Lung (tissue), 12 donors: ENCODE measurements around the gene RGSL1. TPM values are rescaled to one million over a fixed set of nuclear protein-coding genes. Genes with fewer than 3 reads are reported as not detected.

Experiments
- ATAC-seq: fragments of 200-7000 bp; cut with Tn5 transposase; one replicate; pipeline ENCODE4 v1.9.1; 2020; ENCODE audit warnings: moderate number of reproducible peaks; ENCODE audit not compliant: insufficient read depth, low FRiP score
- DNase-seq, 3 donors: peaks; one replicate each; pipeline ENCODE4 v3.0.0-alpha.2; 2013 to 2017
- H3K27ac ChIP-seq, 2 donors: one replicate each; pipeline ENCODE4 v1.5.1; 2013; ENCODE audit warnings: mild to moderate bottlenecking in 2 of 2, moderate library complexity in 2 of 2, control low read depth in 1 of 2, inconsistent platforms in 1 of 2, low read depth in 1 of 2, low read length in 1 of 2
- H3K27me3 ChIP-seq, 3 donors: one replicate each; pipeline ENCODE4 v1.5.1; 2013; ENCODE audit warnings: low read length in 2 of 3; ENCODE audit not compliant: control insufficient read depth in 3 of 3, insufficient read depth in 3 of 3
- H3K36me3 ChIP-seq, 4 donors: one replicate each; pipeline ENCODE4 v1.5.1; 2013; ENCODE audit warnings: low read length in 4 of 4, mild to moderate bottlenecking in 1 of 4, moderate library complexity in 1 of 4; ENCODE audit not compliant: control insufficient read depth in 4 of 4, insufficient read depth in 4 of 4
- H3K4me1 ChIP-seq, 5 donors: one replicate each; pipeline ENCODE4 v1.5.1; 2013; ENCODE audit warnings: low read length in 5 of 5, mild to moderate bottlenecking in 2 of 5, moderate library complexity in 1 of 5; ENCODE audit not compliant: control insufficient read depth in 5 of 5, insufficient read depth in 5 of 5
- H3K4me3 ChIP-seq: one replicate; pipeline ENCODE4 v1.5.1; 2013; ENCODE audit warnings: mild to moderate bottlenecking, control low read depth, moderate library complexity
- H3K9ac ChIP-seq, 2 donors: one replicate each; pipeline ENCODE4 v1.5.1; 2013; ENCODE audit warnings: low read length in 2 of 2, control low read depth in 1 of 2; ENCODE audit not compliant: insufficient read depth in 1 of 2
- H3K9me3 ChIP-seq, 4 donors: one replicate each; pipeline ENCODE4 v1.5.1; 2013; ENCODE audit warnings: low read length in 3 of 4, mild to moderate bottlenecking in 1 of 4, moderate library complexity in 1 of 4; ENCODE audit not compliant: control insufficient read depth in 4 of 4, insufficient read depth in 3 of 4
- whole genome bisulfite sequencing, 2 donors: extraction: QIAGEN DNeasy Blood & Tissue Kit; methylation state at CpG; one replicate each; pipeline ENCODE4 v1.1.7; 2013; 5-methylcytosine and 5-hydroxymethylcytosine counted together
- polyA plus RNA-seq, 2 donors: library from polyadenylated mRNA; stranded (reverse); fragments of 200-250 nt; gene quantifications; one replicate each; pipeline ENCODE4 v1.2.1, GENCODE V29; 2013
- total RNA-seq, 2 donors: library from RNA; depleted of rRNA in 1 of 2; stranded (reverse); fragments of >200 nt in 1 of 2; gene quantifications; one replicate each; pipeline ENCODE4 v1.2.1, GENCODE V29; 2014 to 2021
- TF ChIP-seq, protein P1 (sequence below): IDR thresholded peaks from 2 replicates; pipeline ENCODE4 v1.5.1; 2012; ENCODE audit warnings: mild to moderate bottlenecking; ENCODE audit errors: control extremely low read depth, extremely low read depth
- donor health status: control.
- donor health status: control.
- donor health status: Bipolar disorder and iron deficiency.
- donor health status: healthy.
- donor health status: DM: yes; HTN: yes; CAD: no.

The RGSL1 gene
- total and polyA plus RNA-seq, 4 donors = 0.13 TPM; not detected in 3

DNA sequence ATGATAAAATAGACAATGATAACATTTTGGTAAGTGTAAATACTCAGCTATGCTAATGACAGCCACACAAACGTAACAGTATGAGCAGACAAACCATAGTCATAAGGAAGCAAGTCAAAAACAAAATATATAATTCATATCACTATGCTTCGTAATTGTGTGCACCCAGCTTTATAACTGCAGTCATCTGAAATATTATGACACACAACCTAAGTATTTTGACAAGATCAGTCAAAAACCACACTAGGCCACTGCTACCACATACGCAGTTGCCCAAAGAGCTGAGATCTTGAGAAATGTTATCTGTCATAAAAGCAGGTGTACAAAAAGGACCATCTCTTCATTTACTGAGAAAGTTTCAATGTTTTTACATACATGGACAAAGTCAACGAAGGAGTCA lies 113.1 kb downstream of the RGSL1 start:
- no peaks in the 10 kb centered on the region for H3K36me3 ChIP-seq
- no peaks in the 10 kb centered on the region for H3K4me1 ChIP-seq
- no peak overlapping the region for H3K27ac ChIP-seq
- 91% methylated on average over 4 of the region's 4 CpGs for WGBS, 2 donors
- H3K9me3 ChIP-seq = peaks cover 0 to 3% (median 1%) of the 10 kb centered on the region in 4 donors
- TF ChIP-seq, protein P1, sequence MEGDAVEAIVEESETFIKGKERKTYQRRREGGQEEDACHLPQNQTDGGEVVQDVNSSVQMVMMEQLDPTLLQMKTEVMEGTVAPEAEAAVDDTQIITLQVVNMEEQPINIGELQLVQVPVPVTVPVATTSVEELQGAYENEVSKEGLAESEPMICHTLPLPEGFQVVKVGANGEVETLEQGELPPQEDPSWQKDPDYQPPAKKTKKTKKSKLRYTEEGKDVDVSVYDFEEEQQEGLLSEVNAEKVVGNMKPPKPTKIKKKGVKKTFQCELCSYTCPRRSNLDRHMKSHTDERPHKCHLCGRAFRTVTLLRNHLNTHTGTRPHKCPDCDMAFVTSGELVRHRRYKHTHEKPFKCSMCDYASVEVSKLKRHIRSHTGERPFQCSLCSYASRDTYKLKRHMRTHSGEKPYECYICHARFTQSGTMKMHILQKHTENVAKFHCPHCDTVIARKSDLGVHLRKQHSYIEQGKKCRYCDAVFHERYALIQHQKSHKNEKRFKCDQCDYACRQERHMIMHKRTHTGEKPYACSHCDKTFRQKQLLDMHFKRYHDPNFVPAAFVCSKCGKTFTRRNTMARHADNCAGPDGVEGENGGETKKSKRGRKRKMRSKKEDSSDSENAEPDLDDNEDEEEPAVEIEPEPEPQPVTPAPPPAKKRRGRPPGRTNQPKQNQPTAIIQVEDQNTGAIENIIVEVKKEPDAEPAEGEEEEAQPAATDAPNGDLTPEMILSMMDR = no peak
- H3K27me3 ChIP-seq = no peaks in the 10 kb centered on the region
- no peak overlapping the region for H3K4me3 ChIP-seq
- ATAC-seq (no peak), DNase-seq (no peak)
- H3K9ac ChIP-seq = no peak overlapping the region

DNA sequence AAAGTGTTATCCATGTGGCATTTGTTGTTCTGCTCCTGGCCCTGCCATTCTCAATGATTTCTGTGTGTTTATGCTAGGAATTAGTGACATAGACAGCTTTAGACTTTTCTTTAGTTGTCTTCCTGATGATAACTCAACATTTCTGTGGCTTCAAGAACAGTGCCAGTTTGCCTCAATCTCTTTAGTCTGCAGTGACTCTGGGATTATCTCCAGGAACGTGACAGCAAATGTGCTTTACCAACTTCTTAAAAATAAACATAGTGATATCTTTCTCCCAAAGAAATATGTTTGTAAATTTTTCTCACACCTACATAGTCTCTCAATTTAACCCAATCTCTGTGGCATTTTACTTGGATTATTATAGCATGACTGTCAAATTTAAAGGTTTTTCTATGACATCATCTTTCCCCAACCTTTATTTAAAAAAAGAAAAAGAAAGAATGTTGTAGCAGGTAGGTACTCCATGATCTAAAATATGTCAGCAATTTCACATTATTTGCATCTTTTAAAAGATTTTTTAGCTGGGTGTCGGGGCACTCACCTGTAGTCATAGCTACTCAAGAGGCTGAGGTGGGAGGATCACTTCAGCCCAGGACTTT lies 114.6 kb downstream of the RGSL1 start:
- TF ChIP-seq, protein P1 = no peak
- no peaks in the 10 kb centered on the region for H3K27me3 ChIP-seq
- no peak overlapping the region for H3K4me3 ChIP-seq
- ATAC-seq = no peak
- H3K27ac ChIP-seq = no peak overlapping the region
- H3K9ac ChIP-seq = no peak overlapping the region
- WGBS, 2 donors = 73 to 80% methylated on average over 2 of the region's 2 CpGs
- peaks cover 0 to 2% (median 0%) of the 10 kb centered on the region in 4 donors for H3K9me3 ChIP-seq
- no peaks in the 10 kb centered on the region for H3K4me1 ChIP-seq
- DNase-seq = no peak
- H3K36me3 ChIP-seq = no peaks in the 10 kb centered on the region

DNA sequence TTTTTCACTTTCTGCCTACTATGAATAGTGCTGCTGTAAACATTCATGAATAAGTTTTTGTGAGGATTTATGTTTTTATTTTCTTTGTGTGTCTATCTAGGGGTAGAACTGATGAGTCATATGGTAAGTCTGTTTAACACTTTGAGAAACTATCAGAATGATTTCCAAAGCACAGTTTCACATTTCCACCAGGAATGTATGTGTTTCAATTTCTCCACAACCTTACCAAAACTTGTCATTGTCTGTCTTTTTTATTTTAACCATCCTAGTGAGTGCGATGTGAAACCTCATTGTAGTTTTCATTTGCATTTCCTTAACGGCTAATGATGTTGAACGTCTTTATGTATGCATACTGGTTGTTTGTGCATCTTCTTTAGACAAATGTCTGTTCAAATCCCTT lies 115.6 kb downstream of the RGSL1 start:
- no peak overlapping the region for H3K9ac ChIP-seq
- ATAC-seq (no peak), DNase-seq (no peak)
- no peaks in the 10 kb centered on the region for H3K36me3 ChIP-seq
- no peaks in the 10 kb centered on the region for H3K27me3 ChIP-seq
- 76 to 87% methylated on average over 3 of the region's 3 CpGs for WGBS, 2 donors
- TF ChIP-seq, protein P1 = no peak
- no peak overlapping the region for H3K27ac ChIP-seq
- H3K9me3 ChIP-seq = peaks cover 0 to 2% (median 0%) of the 10 kb centered on the region in 4 donors
- H3K4me1 ChIP-seq = no peaks in the 10 kb centered on the region
- H3K4me3 ChIP-seq = no peak overlapping the region

DNA sequence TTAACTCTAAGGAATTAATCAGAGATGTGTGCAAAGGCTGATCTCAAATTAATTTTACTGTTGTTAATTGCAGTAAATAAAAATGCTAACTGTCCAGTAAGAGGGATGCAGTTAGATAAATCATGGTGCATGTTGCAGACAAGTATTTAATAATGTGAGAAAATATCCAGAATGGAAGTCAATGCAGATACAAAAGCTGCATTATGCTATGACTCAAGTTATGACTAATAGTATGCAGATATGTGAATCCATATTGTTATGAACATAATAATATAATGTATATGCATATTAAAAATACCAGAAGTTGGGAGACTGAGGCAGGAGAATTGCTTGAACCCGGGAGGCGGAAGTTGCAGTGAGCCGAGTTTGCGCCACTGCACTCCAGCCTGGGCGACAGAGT lies 117.7 kb downstream of the RGSL1 start:
- Histone ChIP-seq H3K9ac (no peak overlapping the region), H3K36me3 (no peaks in the 10 kb centered on the region), H3K9me3 (peaks cover 0 to 2% (median 0%) of the 10 kb centered on the region in 4 donors), H3K4me1 (no peaks in the 10 kb centered on the region), H3K27ac (no peak overlapping the region), H3K27me3 (no peaks in the 10 kb centered on the region), H3K4me3 (no peak overlapping the region)
- TF ChIP-seq, protein P1 = no peak
- ATAC-seq (no peak), DNase-seq (no peak)
- 94 to 97% methylated on average over 5 of the region's 5 CpGs for WGBS, 2 donors
